Nephron (organoid): ENCODE data around the gene AGAP3.

Experiments
- H3K27ac Mint-ChIP-seq, 3 experiments: 2 replicates each; pipeline ENCODE4 v1.8.0; 2020; ENCODE audit warnings: mixed read lengths in 3 of 3, mild to moderate bottlenecking in 2 of 3, moderate library complexity in 1 of 3
- H3K27me3 Mint-ChIP-seq: 2 replicates; pipeline ENCODE4 v1.8.0; 2021; ENCODE audit warnings: low read depth, mild to moderate bottlenecking, moderate library complexity, mixed read lengths
- H3K36me3 Mint-ChIP-seq: 2 replicates; pipeline ENCODE4 v1.8.0; 2020; ENCODE audit warnings: low read depth, mixed read lengths
- H3K4me1 Mint-ChIP-seq: 2 replicates; pipeline ENCODE4 v1.8.0; 2020; ENCODE audit warnings: mixed read lengths
- H3K4me3 Mint-ChIP-seq, 3 experiments: 2 replicates each; pipeline ENCODE4 v1.8.0; 2020; ENCODE audit warnings: mild to moderate bottlenecking in 3 of 3, mixed read lengths in 3 of 3, moderate library complexity in 2 of 3
- H3K9me3 Mint-ChIP-seq: 2 replicates; pipeline ENCODE4 v1.8.0; 2020; ENCODE audit warnings: mixed read lengths
- CTCF ChIP-seq, 3 experiments: fragments of 200-600 bp; sonication (generic); IDR thresholded peaks; one replicate each; pipeline ENCODE4 v1.5.0; 2021; ENCODE audit warnings: antibody characterized with exemption in 3 of 3; ENCODE audit not compliant: unreplicated experiment in 3 of 3

The AGAP3 gene

DNA sequence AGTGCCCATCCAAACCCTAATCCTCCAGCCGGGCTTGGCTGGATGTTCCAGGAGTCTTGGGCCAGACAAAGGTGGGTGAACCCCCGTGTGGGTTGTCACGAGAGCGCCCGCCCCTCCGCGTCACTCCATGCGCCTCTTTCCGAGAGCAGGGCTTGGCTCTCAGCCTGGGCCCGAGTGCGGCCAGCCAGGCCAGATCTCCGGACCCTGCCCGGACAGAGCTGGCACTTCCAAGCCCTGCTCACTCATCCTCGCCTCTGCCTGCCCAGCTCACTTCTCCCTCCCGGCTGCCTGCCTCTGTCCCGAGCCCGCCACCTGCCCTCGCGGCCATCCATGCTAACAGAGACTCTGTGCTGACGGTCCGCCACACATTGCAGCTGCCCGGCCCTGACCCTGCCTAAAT, 34.6 kb downstream of the AGAP3 start:
- peaks cover 18% of the 10 kb centered on the region for H3K4me1 Mint-ChIP-seq
- TF ChIP-seq CTCF (IDR thresholded peaks at IDR 0.05; ENCODE audit: unreplicated experiment in 3 of 3): no peak
- H3K27ac Mint-ChIP-seq: no peak overlapping the region
- H3K9me3 Mint-ChIP-seq: no peaks in the 10 kb centered on the region
- peaks cover 13% of the 10 kb centered on the region for H3K27me3 Mint-ChIP-seq
- no peak overlapping the region for H3K4me3 Mint-ChIP-seq
- peaks cover 49% of the 10 kb centered on the region for H3K36me3 Mint-ChIP-seq

- Mint-ChIP-seq H3K27me3 (peaks cover 13% of the 10 kb centered on the region), H3K4me3 (no peak overlapping the region), H3K27ac (peak overlapping the region in 1 of 3 experiments; percentile 12), H3K9me3 (no peaks in the 10 kb centered on the region), H3K4me1 (peaks cover 18% of the 10 kb centered on the region), H3K36me3 (peaks cover 49% of the 10 kb centered on the region)
- TF ChIP-seq CTCF (IDR thresholded peaks at IDR 0.05; ENCODE audit: unreplicated experiment in 3 of 3): no peak
Measured at GRCh38 chr7:151121380-151122170, 35.3 kb downstream of the AGAP3 start.

- H3K9me3 Mint-ChIP-seq: no peaks in the 10 kb centered on the region
- H3K4me3 Mint-ChIP-seq: no peak overlapping the region
- H3K36me3 Mint-ChIP-seq: peaks cover 49% of the 10 kb centered on the region
- peak; percentile 28 to 48 (median 41) for TF ChIP-seq CTCF (IDR thresholded peaks at IDR 0.05; ENCODE audit: unreplicated experiment in 3 of 3)
- no peak overlapping the region for H3K27ac Mint-ChIP-seq
- H3K27me3 Mint-ChIP-seq: peaks cover 13% of the 10 kb centered on the region
- peaks cover 19% of the 10 kb centered on the region for H3K4me1 Mint-ChIP-seq
Measured at GRCh38 chr7:151122276-151122675, 36.0 kb downstream of the AGAP3 start.

DNA sequence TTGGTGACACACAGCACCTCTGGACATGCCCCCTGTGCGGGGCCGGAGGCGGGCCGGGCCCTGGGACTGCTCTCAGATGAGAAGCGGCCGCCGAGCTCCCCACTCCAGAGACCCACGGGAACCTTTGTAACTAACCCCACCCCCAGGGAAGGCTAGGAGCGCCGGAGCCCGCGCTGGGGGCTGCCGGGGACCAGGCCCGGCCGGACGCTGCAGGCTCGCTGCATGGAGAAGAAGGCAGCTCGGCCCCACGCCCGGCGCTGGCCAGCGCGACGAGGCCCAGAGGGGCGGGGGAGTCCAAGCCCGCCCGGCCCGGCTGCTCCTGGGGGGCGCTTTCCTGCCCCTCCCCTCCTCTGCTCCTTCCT, 36.5 kb downstream of the AGAP3 start:
- no peak for TF ChIP-seq CTCF (IDR thresholded peaks at IDR 0.05; ENCODE audit: unreplicated experiment in 3 of 3)
- no peaks in the 10 kb centered on the region for H3K9me3 Mint-ChIP-seq
- H3K36me3 Mint-ChIP-seq: peaks cover 52% of the 10 kb centered on the region
- H3K4me3 Mint-ChIP-seq: no peak overlapping the region
- H3K27me3 Mint-ChIP-seq: peaks cover 13% of the 10 kb centered on the region
- H3K4me1 Mint-ChIP-seq: peaks cover 24% of the 10 kb centered on the region
- H3K27ac Mint-ChIP-seq: no peak overlapping the region

GRCh38 chr7:151123158-151123821, 37.0 kb downstream of the AGAP3 start:
- H3K4me1 Mint-ChIP-seq: peaks cover 24% of the 10 kb centered on the region

More at GRCh38 chr7:151123158-151123821, 37.0 kb downstream of the AGAP3 start:
- H3K4me3 Mint-ChIP-seq: peak overlapping the region in 1 of 3 experiments; percentile 4
- peaks cover 13% of the 10 kb centered on the region for H3K27me3 Mint-ChIP-seq
- TF ChIP-seq CTCF (IDR thresholded peaks at IDR 0.05; ENCODE audit: unreplicated experiment in 3 of 3): no peak
- no peak overlapping the region for H3K27ac Mint-ChIP-seq
- H3K36me3 Mint-ChIP-seq: peaks cover 57% of the 10 kb centered on the region
- H3K9me3 Mint-ChIP-seq: no peaks in the 10 kb centered on the region
